NB4 (cell line): ENCODE measurements around the gene CCDC14.
"Not testable (repeated sequence)": the region's sequence is repeated elsewhere in the genome, so short reads cannot be mapped to it uniquely, and the experiment has no call there.

Source experiments
- DNase-seq: peaks from one replicate; pipeline ENCODE4 v3.0.0; 2010; ENCODE audit warnings: low read depth
- H3K4me3 ChIP-seq: one replicate; pipeline ENCODE4 v1.5.1; 2011; ENCODE audit warnings: mild to moderate bottlenecking, low read depth, low read length, moderate library complexity
- CTCF ChIP-seq: IDR thresholded peaks from one replicate; pipeline ENCODE4 v1.5.1; 2012; ENCODE audit warnings: low read depth, low read length
- MYC ChIP-seq: IDR thresholded peaks from 2 replicates; pipeline ENCODE4 v1.6.1; 2011; ENCODE audit warnings: low read depth, low read length
- POLR2A ChIP-seq: IDR thresholded peaks from 2 replicates; pipeline ENCODE4 v1.6.1; 2011; ENCODE audit warnings: mild to moderate bottlenecking; ENCODE audit not compliant: insufficient read length; ENCODE audit errors: extremely low read depth
- TF ChIP-seq, protein P1 (sequence below): IDR thresholded peaks from 2 replicates; pipeline ENCODE4 v1.6.1; 2011; ENCODE audit warnings: low read depth, low read length

The CCDC14 gene

GRCh38 chr3:123971406-123971805 lies 10.4 kb upstream of the CCDC14 start:
- DNase-seq = no peak
- no peak overlapping the region for H3K4me3 ChIP-seq
- TF ChIP-seq POLR2A (no peak), MYC (no peak), CTCF (no peak)
- TF ChIP-seq, protein P1, sequence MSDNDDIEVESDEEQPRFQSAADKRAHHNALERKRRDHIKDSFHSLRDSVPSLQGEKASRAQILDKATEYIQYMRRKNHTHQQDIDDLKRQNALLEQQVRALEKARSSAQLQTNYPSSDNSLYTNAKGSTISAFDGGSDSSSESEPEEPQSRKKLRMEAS = no peak

DNA sequence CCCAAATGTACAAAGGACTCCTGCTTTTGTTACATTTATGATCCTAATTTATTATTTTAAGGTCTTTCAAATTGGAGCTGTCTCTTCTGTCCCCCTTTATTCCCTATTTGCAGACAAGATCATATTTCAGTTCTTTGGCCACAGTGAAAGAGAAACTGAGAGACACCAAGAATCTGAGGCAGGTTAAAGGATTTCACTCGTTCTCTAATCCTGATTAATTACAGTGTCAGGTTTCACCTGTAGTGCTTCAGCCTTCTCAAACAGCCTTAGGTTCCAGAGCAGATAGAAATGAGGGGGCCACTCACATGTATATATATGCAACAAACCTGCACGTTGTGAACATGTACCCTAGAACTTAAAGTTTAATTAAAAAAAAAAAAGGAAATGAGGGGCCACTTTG lies 6.2 kb upstream of the CCDC14 start:
- H3K4me3 ChIP-seq, DNase-seq: not testable (repeated sequence)

- DNase-seq, H3K4me3 ChIP-seq: not testable (repeated sequence)
Observed at GRCh38 chr3:123966799-123967198, 5.8 kb upstream of the CCDC14 start.

- not testable (repeated sequence) for DNase-seq
Observed at GRCh38 chr3:123964793-123965192, 3.8 kb upstream of the CCDC14 start.

GRCh38 chr3:123961508-123961856 lies 453 bp upstream of the CCDC14 start:
- TF ChIP-seq MYC (no peak), CTCF (no peak), POLR2A (no peak)
- TF ChIP-seq, protein P1 = no peak
- no peak for DNase-seq
- H3K4me3 ChIP-seq = peak overlapping the region; percentile 42

More at GRCh38 chr3:123964793-123965192, 3.8 kb upstream of the CCDC14 start:
- not testable (repeated sequence) for H3K4me3 ChIP-seq

DNA sequence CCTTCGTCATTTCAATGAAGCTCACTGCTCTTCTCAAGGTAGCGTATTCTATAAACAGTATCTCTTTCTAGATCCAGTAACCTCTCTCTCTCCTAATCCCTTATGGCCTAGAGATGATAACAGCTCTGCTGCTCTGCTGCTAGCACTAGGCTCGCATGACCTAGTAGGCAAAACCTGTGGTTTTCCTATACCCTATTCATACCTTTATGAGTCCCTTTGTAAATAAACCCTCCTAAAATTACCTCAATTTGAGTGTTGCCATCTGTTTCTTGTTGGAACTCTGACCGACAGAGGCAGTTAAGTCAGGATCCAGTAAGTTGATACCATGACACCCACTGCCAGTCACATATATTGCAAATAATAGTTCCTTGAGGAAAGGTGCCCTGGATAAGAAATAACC lies 7.3 kb downstream of the CCDC14 start:
- TF ChIP-seq MYC = no peak
- TF ChIP-seq POLR2A = no peak
- TF ChIP-seq CTCF = no peak
- TF ChIP-seq, protein P1 = no peak
- H3K4me3 ChIP-seq = no peak overlapping the region
- no peak for DNase-seq

GRCh38 chr3:123952844-123953520 lies 8.0 kb downstream of the CCDC14 start:
- no peak overlapping the region for H3K4me3 ChIP-seq
- TF ChIP-seq MYC (no peak), POLR2A (no peak), CTCF (no peak)
- TF ChIP-seq, protein P1 = no peak
- DNase-seq = no peak
